ENCODE results near the gene OR6C2. TPM values are rescaled to one million over a fixed set of nuclear protein-coding genes. Genes with fewer than 3 reads are reported as not detected.

The OR6C2 gene
- total RNA-seq (2021; fragmentation: NEBNext Ultra II Directional; extraction: Animal tissue kit (Norgen Biotek cat#: 25700)) (not detected in 2 replicates), polyA plus RNA-seq (2011; rRNA removed) (not detected in 2 replicates), polyA minus RNA-seq (2011; rRNA and poly(A)+ RNA removed) (not detected in 2 replicates)
- polyA plus RNA-seq (2011; cell fraction: cytosol; rRNA removed): not detected
- not detected for polyA plus RNA-seq (2011; cell fraction: nucleus; rRNA removed)
- not detected in 4 replicates for polyA plus RNA-seq (2012, experiment 1 of 2)
- not detected for polyA plus RNA-seq (2012, experiment 2 of 2)
- polyA plus RNA-seq (2013, experiment 1 of 2): not detected
- not detected for polyA plus RNA-seq (2013, experiment 2 of 2)
- not detected for polyA minus RNA-seq (2011; cell fraction: cytosol; rRNA and poly(A)+ RNA removed)
- polyA minus RNA-seq (2011; cell fraction: nucleus; rRNA and poly(A)+ RNA removed): not detected
- long read RNA-seq, experiment 1: 0 reads
- long read RNA-seq, experiment 2: 0 reads

DNA sequence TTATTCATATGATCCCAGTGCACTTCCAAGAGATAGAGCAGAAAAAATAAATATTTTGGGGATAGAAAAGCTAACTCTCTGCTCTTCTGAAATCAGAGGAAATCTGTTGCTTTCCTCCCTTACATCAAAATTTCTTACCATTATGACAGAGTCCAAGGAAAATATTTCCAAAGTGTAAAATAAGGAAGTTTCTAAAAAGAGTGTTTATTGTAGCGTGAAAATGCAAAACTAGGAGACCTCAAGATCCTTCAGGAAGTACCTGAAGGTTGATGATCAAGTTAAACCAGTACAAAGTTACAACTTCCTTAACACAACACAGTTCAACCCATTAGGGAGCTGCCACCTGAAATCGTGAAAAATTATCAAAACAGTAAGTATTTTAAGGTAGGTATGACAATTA is at the start of gene OR6C2:
TSS of gene OR6C2 (plus strand) at position 301 of the 400 bp plus-strand sequence. CDS start 8,138 bp downstream, outside the sequence.
- no peak within 1 kb of the TSS for H3K23ac ChIP-seq (ENCODE audit: insufficient read length)
- no peaks in the 10 kb centered on the region for H3K79me2 ChIP-seq (ENCODE audit: control insufficient read depth in 1 of 2, insufficient read depth in 2 of 2, low read length in 2 of 2)
- no peak within 1 kb of the TSS for H4K91ac ChIP-seq (replicated peaks; ENCODE audit: insufficient read length, low read length)
- H2BK15ac ChIP-seq (ENCODE audit: low read length): no peak within 1 kb of the TSS
- TF ChIP-seq TAF1 (IDR thresholded peaks at IDR 0.05; ENCODE audit: low read depth, low read length) (no peak), SP2 (IDR thresholded peaks at IDR 0.05; ENCODE audit: low read length) (no peak), CHD2 (IDR thresholded peaks at IDR 0.05; ENCODE audit: low read length) (no peak), RBBP5 (IDR thresholded peaks at IDR 0.05; ENCODE audit: borderline replicate concordance, low read depth, low read length) (no peak), CBX5 (IDR thresholded peaks at IDR 0.05; ENCODE audit: low read depth, low read length) (no peak), BACH1 (IDR thresholded peaks at IDR 0.05; ENCODE audit: low read length) (no peak), EGR1 (IDR thresholded peaks at IDR 0.05; ENCODE audit: borderline replicate concordance, low read depth, low read length) (no peak), KDM1A (IDR thresholded peaks at IDR 0.05; ENCODE audit: borderline replicate concordance, low read length) (no peak), ZNF274 (IDR thresholded peaks at IDR 0.05; ENCODE audit: borderline replicate concordance, extremely low read depth, low read length) (no peak)
- H3K4me3 ChIP-seq (ENCODE audit: extremely low read depth in 1 of 4, insufficient read depth in 2 of 4, low read depth in 3 of 4, low read length in 4 of 4): no peak within 1 kb of the TSS
- no peak within 1 kb of the TSS for H3K56ac ChIP-seq (replicated peaks; ENCODE audit: insufficient read length, low read depth, low read length)
- no peak within 1 kb of the TSS for H3K14ac ChIP-seq (ENCODE audit: insufficient read length)
- H2BK12ac ChIP-seq (ENCODE audit: low read depth, low read length): no peak within 1 kb of the TSS
- no peak within 1 kb of the TSS for H4K5ac ChIP-seq (ENCODE audit: insufficient read length, low read depth, low read length)
- H2AK5ac ChIP-seq (ENCODE audit: low read depth, low read length): no peak within 1 kb of the TSS
- no peaks in the 10 kb centered on the region; a peak in 1 of 4 replicates for H3K9me3 ChIP-seq (ENCODE audit: insufficient read depth in 2 of 2, low read depth in 1 of 2, low read length in 1 of 2)
- H3K79me1 ChIP-seq (ENCODE audit: low read depth, low read length): no peaks in the 10 kb centered on the region
- H2BK120ac ChIP-seq (replicated peaks; ENCODE audit: low read depth, low read length): no peak within 1 kb of the TSS
- no peak within 1 kb of the TSS for H3K27ac ChIP-seq (ENCODE audit: low read depth, low read length)
- no peaks in the 10 kb centered on the region for H4K20me1 ChIP-seq (replicated peaks in 1 of 2; ENCODE audit: control insufficient read depth in 1 of 2, insufficient read depth in 2 of 2, low read length in 2 of 2)
- no peak within 1 kb of the TSS for H2BK5ac ChIP-seq (ENCODE audit: low read depth, low read length)
- no peak within 1 kb of the TSS for H2AFZ ChIP-seq (ENCODE audit: low read length)
- H3K18ac ChIP-seq (ENCODE audit: extremely low read depth, low read length): no peak within 1 kb of the TSS
- 84% methylated on average over 2 of the region's 2 CpGs; no CpG with 5 or more reads in 1 of the 2 experiments for WGBS, 2 experiments (ENCODE audit: extremely low coverage in 1 of 2, insufficient coverage in 1 of 2, insufficient read length in 1 of 2, insufficient replicate concordance in 2 of 2, low coverage in 1 of 2, low lambda C conversion rate in 2 of 2, missing lambda C conversion rate in 1 of 2)
- H3K4me2 ChIP-seq (ENCODE audit: insufficient read depth in 1 of 2, low read depth in 2 of 2, low read length in 2 of 2): no peak within 1 kb of the TSS
- no peaks in the 10 kb centered on the region for H3K23me2 ChIP-seq (ENCODE audit: low read depth, low read length)
- ChIA-PET CTCF (ENCODE audit: partially characterized antibody) (interaction anchor here (0.7 kb wide), 1 partner anchor 169 kb away, joined by 3 read pairs; no protein-coding TSS in a partner anchor), POLR2A (ENCODE audit: partially characterized antibody) (no interaction called here)
- FAIRE-seq (no peak), DNase-seq (ENCODE audit: low read depth in 1 of 2, low spot score in 2 of 2) (no peak)
- no peak within 1 kb of the TSS for H3K4ac ChIP-seq (replicated peaks; ENCODE audit: insufficient read length, low read depth, low read length)
- no peaks in the 10 kb centered on the region for H3K36me3 ChIP-seq (ENCODE audit: control insufficient read depth in 2 of 4, insufficient read depth in 4 of 4, low read length in 3 of 4)
- no peaks in the 10 kb centered on the region for H3K27me3 ChIP-seq (replicated peaks in 1 of 4; ENCODE audit: control insufficient read depth in 3 of 4, extremely low read depth in 1 of 4, insufficient read depth in 3 of 4, low read length in 3 of 4)
- no peaks in the 10 kb centered on the region for H3K4me1 ChIP-seq (replicated peaks in 1 of 4; ENCODE audit: control insufficient read depth in 3 of 4, insufficient read depth in 4 of 4, low read length in 3 of 4)
- no peak within 1 kb of the TSS for H2BK20ac ChIP-seq (ENCODE audit: low read length)
- no peak within 1 kb of the TSS for H3K9ac ChIP-seq (replicated peaks in 1 of 4; ENCODE audit: extremely low read depth in 1 of 4, low read depth in 3 of 4, low read length in 3 of 4)
- H4K8ac ChIP-seq (ENCODE audit: extremely low read depth, insufficient read depth, low read length): no peak within 1 kb of the TSS
